LNCAP (cell line): Measurements from ENCODE around the gene COL9A1.

Source experiments
- TF ChIP-seq, protein P1 (sequence below): fragments of 450-650 bp; IDR thresholded peaks from 2 replicates; pipeline ENCODE4 v1.5.1; 2017; ENCODE audit warnings: mild to moderate bottlenecking

COL9A1 gene

DNA sequence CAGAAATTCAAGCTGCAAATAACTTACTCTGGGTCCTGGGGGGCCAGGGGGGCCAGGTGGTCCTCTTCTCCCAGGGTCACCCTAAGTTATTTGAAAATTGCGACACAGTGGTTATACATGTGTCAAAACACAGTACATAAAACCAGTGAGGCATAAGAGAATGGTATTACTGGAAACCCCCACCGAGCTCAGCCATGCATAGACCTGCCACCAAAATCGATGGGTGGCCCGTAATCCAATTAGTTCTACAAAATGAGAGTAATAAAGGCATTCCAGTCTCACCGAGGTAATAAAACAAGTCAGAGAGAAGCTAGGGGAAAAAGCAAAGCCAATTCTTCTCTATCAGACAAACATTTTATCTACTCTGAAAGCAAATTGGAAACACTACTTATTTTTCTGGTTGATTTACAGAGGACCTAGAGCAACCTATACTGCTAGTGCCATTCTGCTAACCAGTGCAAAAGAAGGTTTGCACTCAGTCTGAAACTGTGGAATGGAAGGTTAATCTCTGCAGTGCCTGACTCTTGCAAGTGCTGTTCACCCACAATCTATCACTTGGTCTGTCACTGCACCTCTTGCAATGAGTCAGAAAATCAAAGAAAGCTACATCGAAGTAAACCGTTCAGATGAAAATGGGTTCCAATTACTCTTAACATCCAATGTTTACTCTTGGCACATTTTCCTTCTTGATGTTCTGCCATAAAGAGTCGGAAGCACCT is 32.4 kb downstream of the COL9A1 start:
- TF ChIP-seq, protein P1, sequence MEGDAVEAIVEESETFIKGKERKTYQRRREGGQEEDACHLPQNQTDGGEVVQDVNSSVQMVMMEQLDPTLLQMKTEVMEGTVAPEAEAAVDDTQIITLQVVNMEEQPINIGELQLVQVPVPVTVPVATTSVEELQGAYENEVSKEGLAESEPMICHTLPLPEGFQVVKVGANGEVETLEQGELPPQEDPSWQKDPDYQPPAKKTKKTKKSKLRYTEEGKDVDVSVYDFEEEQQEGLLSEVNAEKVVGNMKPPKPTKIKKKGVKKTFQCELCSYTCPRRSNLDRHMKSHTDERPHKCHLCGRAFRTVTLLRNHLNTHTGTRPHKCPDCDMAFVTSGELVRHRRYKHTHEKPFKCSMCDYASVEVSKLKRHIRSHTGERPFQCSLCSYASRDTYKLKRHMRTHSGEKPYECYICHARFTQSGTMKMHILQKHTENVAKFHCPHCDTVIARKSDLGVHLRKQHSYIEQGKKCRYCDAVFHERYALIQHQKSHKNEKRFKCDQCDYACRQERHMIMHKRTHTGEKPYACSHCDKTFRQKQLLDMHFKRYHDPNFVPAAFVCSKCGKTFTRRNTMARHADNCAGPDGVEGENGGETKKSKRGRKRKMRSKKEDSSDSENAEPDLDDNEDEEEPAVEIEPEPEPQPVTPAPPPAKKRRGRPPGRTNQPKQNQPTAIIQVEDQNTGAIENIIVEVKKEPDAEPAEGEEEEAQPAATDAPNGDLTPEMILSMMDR = no peak

DNA sequence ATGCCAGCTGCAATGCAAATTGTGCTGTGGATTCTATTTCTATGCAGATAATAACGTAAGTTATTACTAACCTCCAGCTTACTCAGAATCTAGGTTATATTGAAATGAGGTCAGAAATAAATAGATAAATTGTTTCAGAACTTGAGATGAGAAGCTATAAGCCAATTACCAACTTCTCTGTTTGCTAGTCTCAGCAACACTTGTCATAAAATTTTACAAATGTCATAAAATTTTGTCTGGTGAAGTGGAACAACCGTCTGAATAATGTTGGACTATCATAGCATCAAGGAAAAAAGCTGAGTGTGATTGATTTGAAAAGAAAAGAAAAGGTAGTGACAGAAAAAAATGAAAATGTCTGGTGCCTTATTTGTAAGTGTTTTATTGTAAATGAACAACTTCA is 36.7 kb downstream of the COL9A1 start:
- TF ChIP-seq, protein P1 = no peak

DNA sequence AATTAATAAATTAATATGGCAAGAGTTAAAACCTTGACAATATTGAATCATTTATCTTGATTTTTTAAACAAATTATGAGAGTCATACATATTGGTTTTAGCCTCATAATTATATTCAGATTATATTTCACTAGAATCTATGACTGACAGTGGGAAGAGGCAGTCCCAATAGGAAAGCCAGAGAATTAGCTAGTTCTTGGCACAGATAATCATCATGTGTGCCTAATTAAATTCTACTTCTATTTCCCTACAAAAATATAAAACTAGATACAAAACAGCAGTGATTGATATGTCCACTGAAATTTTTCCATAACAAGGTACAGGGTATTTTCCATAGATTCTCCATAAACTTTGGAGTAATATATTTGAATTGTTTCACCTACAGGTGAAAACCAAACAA is 38.6 kb downstream of the COL9A1 start:
- TF ChIP-seq, protein P1 = no peak

DNA sequence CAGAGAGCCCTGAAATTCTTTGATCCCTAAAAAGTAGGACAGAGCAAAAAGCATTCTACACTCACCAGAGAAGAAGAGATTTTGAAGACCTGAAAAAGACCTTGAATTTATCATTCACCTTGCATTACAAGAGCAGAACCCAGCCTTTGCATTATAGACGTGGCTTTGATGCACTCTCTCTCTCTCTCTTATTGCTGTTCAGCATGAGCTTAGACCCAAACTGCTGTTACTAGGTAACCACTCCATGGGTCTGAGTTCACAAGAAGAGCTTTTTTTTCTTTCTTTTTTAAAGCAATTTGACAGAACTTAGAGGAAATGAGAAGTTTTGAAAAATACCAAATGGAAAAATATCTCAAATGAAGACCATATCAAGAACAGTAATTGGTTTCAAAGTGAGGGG is 44.4 kb downstream of the COL9A1 start:
- TF ChIP-seq, protein P1 = no peak

DNA sequence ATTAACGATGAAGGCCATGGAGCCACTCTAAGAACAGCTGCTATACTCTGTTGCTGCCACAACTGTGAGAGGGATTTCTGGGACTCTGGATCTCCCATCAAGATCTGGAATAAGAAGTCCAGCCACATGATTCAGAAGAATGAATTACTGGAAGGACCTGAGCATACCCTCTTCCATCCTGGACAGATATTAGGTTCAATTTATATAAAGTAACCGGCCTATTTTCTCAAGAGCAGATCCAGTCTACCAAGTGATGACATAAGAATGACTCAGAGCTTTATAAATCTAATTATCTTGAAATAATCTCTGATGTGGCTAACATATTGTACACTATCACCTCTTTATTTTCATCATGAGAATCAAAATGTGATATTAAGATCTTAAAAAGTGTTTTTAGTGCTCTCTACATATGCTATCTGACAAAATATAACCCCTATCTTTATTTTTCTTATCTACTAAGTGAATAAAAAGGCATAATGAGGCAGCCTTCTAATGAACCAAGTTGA is 45.1 kb downstream of the COL9A1 start:
- TF ChIP-seq, protein P1 = no peak

DNA sequence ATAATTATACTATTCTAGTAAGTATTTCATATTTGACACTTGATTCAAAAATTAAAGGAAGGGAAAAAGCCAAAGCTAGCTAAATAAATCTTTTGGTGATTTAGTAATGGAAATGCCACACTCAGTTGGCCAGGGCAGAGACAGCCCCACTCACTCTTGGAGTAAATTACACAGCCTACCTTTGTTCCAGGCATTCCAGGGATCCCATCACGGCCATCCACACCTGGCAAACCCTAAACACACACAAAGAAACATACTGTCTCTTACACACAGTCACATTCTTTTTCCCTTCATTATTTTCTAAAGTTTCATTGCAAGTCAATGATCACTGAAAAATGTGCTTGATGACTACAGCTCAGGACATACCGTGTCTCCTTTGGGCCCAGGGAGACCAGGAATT is 48.1 kb downstream of the COL9A1 start:
- TF ChIP-seq, protein P1 = no peak

DNA sequence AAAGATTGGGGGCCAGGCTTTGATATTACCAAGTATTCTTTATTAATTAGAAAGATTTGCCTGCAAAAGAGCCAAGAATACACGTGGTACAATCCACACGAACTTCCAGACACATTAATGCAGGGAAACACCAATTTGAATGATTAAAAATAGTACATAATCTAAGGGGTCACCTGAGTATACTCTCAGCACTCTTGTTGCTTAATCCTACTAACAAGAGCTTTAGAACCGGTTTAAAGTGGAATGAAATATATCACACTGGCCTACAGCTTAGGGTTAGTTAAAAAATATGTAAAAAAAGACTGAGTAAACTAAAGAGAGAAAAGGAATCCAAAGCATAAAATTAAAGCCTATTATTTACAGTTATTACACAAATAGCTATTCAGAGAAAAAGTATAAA is 49.0 kb downstream of the COL9A1 start:
- TF ChIP-seq, protein P1 = no peak
